ENCODE measurements around the gene IGSF9B.

DNA sequence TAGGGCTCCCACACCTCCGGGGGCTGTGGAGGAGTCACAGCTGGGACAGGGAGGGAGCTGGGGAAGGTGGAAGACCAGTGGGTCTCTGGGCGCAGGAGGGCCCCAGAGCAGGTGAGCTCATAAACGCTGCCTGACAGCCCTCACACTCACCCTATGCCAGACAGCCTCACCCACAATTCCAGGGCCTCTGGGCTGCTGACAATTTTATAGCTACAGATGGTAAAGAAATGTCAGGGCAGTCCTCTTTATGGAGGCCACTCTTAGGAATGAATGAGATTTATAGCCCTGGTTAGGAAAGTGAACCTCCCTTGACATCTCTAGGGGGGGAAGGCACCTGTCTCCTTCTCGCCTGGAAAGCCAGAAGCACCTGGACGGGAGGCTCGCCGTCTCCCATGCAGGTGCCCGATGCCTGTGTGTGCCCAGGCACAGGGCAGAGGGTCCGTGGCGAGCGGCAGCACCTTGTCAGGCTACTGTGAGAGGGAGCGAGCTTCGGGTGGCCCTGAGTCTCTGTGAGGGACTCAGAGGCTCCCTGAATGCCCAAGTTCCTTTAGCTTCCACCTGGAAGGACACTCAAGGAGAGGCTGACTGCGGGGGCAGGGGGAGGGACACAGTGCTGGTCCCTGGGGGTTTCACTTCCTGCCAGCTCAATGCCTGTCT, 39.9 kb downstream of the IGSF9B start:
- TF ChIP-seq, protein P1, sequence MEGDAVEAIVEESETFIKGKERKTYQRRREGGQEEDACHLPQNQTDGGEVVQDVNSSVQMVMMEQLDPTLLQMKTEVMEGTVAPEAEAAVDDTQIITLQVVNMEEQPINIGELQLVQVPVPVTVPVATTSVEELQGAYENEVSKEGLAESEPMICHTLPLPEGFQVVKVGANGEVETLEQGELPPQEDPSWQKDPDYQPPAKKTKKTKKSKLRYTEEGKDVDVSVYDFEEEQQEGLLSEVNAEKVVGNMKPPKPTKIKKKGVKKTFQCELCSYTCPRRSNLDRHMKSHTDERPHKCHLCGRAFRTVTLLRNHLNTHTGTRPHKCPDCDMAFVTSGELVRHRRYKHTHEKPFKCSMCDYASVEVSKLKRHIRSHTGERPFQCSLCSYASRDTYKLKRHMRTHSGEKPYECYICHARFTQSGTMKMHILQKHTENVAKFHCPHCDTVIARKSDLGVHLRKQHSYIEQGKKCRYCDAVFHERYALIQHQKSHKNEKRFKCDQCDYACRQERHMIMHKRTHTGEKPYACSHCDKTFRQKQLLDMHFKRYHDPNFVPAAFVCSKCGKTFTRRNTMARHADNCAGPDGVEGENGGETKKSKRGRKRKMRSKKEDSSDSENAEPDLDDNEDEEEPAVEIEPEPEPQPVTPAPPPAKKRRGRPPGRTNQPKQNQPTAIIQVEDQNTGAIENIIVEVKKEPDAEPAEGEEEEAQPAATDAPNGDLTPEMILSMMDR (IDR thresholded peaks at IDR 0.05 in 2 of 3, conservative IDR thresholded peaks at IDR 0.05 in 1 of 3; ENCODE audit: insufficient read depth in 2 of 3, low read depth in 1 of 3, low read length in 3 of 3): no peak
- TF ChIP-seq, protein P2, sequence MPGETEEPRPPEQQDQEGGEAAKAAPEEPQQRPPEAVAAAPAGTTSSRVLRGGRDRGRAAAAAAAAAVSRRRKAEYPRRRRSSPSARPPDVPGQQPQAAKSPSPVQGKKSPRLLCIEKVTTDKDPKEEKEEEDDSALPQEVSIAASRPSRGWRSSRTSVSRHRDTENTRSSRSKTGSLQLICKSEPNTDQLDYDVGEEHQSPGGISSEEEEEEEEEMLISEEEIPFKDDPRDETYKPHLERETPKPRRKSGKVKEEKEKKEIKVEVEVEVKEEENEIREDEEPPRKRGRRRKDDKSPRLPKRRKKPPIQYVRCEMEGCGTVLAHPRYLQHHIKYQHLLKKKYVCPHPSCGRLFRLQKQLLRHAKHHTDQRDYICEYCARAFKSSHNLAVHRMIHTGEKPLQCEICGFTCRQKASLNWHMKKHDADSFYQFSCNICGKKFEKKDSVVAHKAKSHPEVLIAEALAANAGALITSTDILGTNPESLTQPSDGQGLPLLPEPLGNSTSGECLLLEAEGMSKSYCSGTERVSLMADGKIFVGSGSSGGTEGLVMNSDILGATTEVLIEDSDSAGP (CRISPR knock-in tag; IDR thresholded peaks at IDR 0.05): no peak
- TF ChIP-seq KLF16 (IDR thresholded peaks at IDR 0.05) (no peak), NRF1 (conservative IDR thresholded peaks at IDR 0.05 in 1 of 2, IDR thresholded peaks at IDR 0.05 in 1 of 2) (no peak), POLR2AphosphoS5 (IDR thresholded peaks at IDR 0.05; ENCODE audit: control insufficient read depth, insufficient read depth, low read depth, low read length) (no peak)
